ENCODE measurements around the gene CGB5.
"Not testable (repeated sequence)": the region's sequence is repeated elsewhere in the genome, so short reads cannot be mapped to it uniquely, and the experiment has no call there.

CGB5 gene

DNA sequence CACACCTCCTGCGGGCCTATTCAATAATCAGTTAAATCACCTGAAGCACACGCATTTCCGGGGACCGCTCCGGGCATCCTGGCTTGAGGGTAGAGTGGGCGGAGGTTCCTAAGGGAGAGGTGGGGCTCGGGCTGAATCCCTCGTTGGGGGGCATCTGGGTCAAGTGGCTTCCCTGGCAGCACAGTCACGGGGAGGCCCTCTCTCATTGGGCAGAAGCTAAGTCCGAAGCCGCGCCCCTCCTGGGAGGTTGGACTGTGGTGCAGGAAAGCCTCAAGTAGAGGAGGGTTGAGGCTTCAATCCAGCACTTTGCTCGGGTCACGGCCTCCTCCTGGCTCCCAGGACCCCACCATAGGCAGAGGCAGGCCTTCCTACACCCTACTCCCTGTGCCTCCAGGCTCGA is at the start of gene CGB5:
Gene CGB5, plus strand, starts transcription at position 301 of the 400 bp plus-strand sequence. CDS start 362 bp downstream, outside the sequence.
- DNase-seq (ENCODE audit: low spot score in 2 of 2); H3K36me3 ChIP-seq (replicated peaks); H3K27me3 ChIP-seq (ENCODE audit: low read depth); H3K4me1 ChIP-seq; H3K9me3 ChIP-seq; in situ Hi-C loops (cut with MboI; ENCODE audit: low sequenced_read_pairs); H3K4me3 ChIP-seq: not testable (repeated sequence)

DNA sequence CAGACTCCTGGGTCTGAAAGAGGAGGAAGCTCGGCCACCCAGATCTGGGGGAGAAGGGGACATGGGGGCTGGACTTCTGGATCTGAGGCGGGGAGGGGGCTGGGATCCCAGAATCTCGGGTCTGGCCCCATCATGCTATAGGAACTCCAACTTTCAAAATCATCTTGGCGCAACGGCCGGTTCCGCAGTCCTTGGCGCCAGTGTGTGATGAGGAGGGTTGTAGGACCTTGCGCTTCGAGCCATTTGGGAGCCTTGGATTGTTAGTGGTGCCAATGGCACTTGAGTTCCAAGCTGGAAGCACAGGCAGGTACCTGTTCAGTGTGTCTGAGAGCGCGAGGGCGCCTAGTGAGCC is 49.6 kb upstream of the CGB5 start:
- peak overlapping the region; percentile 72 for H3K4me3 ChIP-seq
- in situ Hi-C loops (cut with MboI; ENCODE audit: low sequenced_read_pairs), result no loop called here
- DNase-seq (ENCODE audit: low spot score in 2 of 2), result no peak

DNA sequence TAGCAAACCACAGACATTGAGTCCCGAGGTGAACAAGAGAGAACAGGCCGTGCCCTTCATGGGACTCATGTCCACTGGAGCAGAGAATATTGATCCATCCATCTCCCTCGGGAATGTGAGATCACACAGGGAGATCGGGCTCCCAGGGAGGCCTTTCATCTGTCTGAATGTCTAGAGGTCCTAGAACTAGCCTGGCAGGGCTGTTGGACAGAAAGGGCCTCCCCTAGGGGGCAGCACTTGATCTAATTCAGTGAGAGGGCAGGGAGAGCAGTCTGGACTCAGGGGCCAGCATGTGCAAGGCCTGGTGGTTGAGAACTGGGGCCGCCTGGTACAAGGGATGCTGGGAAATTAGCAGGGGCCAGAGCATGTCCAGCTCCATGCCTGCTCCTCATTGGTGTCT is 45.7 kb upstream of the CGB5 start:
- in situ Hi-C loops (cut with MboI; ENCODE audit: low sequenced_read_pairs), result no loop called here
- H3K9me3 ChIP-seq, result no peaks in the 10 kb centered on the region
- no peaks in the 10 kb centered on the region for H3K27me3 ChIP-seq (ENCODE audit: low read depth)
- no peak overlapping the region for H3K4me3 ChIP-seq
- peak; percentile 78 to 88 for DNase-seq (ENCODE audit: low spot score in 2 of 2)
- H3K4me1 ChIP-seq, result peaks cover 3% of the 10 kb centered on the region
- peaks cover 28% of the 10 kb centered on the region for H3K36me3 ChIP-seq (replicated peaks)

More for the DNA sequence above, 49.6 kb upstream of the CGB5 start:
- Histone ChIP-seq H3K36me3 (replicated peaks) (peaks cover 9% of the 10 kb centered on the region), H3K4me1 (peaks cover 3% of the 10 kb centered on the region), H3K9me3 (no peaks in the 10 kb centered on the region), H3K27me3 (ENCODE audit: low read depth) (no peaks in the 10 kb centered on the region)

DNA sequence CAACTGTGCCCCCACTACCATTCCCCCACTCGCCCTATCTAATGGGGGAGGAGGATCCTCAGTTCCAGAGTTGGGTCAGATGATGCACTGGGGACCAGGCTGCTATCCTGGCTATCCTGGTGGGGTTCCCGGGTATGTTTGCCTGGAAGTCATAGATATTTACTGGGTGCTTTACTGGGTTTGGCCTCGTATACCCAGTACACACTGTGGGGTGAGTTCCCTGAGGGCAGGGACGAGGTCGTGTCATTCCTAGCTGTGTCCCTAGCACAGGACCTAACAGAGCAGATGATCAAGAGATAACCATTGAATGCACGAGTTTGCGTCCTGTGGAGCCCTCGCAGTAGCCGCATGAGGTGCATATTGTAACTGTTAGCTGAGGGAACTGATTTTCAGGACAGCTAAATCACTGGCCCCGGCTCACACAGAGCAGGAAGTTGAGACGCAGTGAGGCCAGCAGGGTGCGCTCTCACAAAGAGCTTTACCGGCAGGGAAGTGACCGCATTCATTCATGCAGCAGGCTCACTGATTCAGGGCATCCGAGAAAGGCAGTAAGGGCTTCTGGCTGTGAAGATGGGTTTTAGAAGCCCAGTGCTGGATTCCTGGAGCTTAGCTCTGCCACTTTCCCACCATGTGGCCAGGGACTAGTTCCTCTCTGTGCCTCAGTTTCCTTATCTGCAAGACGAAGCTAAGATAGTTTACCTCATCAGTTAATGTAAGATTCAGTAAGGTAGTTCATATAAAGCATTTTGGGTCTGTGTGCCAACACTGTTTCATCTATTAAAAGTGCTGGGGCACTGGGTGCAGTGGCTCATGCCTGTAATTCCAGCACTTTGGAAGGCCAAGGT is 43.9 kb upstream of the CGB5 start:
- H3K4me3 ChIP-seq, result no peak overlapping the region
- in situ Hi-C loops (cut with MboI; ENCODE audit: low sequenced_read_pairs), result no loop called here
- no peaks in the 10 kb centered on the region for H3K9me3 ChIP-seq
- peaks cover 43% of the 10 kb centered on the region for H3K36me3 ChIP-seq (replicated peaks)
- DNase-seq (ENCODE audit: low spot score in 2 of 2), result peak; percentile 60 to 85
- H3K27me3 ChIP-seq (ENCODE audit: low read depth), result no peaks in the 10 kb centered on the region
- H3K4me1 ChIP-seq, result peaks cover 3% of the 10 kb centered on the region

DNA sequence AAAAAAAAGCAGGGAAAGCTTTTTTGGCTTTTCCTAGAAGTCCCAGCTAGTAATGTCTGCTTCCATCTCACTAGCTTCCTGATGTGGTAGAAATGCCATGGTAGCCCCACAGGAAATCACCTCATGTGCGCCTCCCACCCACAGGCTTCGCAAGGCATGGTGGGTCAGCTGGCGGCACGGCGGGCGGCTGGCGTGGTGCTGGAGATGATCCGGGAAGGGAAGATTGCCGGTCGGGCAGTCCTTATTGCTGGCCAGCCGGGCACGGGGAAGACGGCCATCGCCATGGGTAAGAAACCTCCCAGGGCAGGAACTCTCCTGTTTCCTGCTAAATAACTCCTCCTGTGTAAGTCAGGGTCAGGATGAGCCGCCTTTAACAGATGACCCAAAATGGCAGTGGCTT is 39.5 kb upstream of the CGB5 start:
- Histone ChIP-seq H3K27me3 (ENCODE audit: low read depth) (no peaks in the 10 kb centered on the region), H3K9me3 (no peaks in the 10 kb centered on the region), H3K4me3 (no peak overlapping the region), H3K36me3 (replicated peaks) (peaks cover 69% of the 10 kb centered on the region), H3K4me1 (no peaks in the 10 kb centered on the region)
- no peak for DNase-seq (ENCODE audit: low spot score in 2 of 2)
- in situ Hi-C loops (cut with MboI; ENCODE audit: low sequenced_read_pairs), result no loop called here

DNA sequence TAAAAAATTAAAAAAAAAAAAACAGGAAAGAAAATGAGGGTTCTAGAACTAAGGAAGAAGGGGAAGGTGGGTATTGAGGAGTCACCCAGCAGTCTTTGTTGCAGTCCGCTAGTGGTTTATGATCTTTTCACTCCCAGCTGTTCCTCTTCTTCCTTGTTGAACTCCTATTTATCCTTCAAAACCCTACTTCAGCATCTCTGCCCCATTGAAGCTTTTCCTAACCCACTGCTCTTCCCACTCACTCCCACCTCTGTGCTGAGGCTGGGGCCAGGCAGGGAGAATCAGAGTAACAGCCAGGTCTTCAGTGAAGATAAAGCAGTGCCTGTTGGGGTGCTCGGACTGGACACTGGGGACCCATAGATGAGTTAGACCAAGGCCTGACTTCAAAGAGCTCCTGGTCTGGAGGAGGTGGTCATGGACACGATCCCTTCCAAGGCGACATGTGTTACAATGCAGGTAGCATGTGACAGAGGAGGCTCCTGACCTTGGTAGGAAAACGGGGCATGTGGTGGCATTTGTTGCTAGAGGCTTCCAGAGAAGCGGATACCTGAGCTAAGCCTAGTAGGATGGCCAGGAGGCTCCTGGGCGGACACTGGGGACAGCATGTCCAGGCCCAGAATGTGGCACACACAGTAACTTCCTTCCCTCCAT is 38.6 kb upstream of the CGB5 start:
- in situ Hi-C loops (cut with MboI; ENCODE audit: low sequenced_read_pairs), result no loop called here
- DNase-seq (ENCODE audit: low spot score in 2 of 2), result no peak
- Histone ChIP-seq H3K4me1 (no peaks in the 10 kb centered on the region), H3K4me3 (no peak overlapping the region), H3K9me3 (no peaks in the 10 kb centered on the region), H3K27me3 (ENCODE audit: low read depth) (no peaks in the 10 kb centered on the region), H3K36me3 (replicated peaks) (peaks cover 70% of the 10 kb centered on the region)

DNA sequence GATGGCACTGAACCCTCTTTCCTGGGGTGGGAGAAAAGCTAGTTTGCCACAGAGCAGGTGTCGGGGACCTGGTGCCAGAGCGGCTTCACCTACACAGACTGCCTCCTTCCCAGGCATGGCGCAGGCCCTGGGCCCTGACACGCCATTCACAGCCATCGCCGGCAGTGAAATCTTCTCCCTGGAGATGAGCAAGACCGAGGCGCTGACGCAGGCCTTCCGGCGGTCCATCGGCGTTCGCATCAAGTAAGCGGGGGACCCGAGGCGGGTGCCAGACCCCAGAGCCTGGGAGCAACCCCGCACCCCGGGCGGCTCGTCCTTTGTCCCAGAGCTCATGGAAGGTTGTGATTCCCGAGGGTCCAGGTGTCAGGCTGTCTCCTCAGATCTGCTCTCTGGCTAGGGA is 36.7 kb upstream of the CGB5 start:
- Histone ChIP-seq H3K27me3 (ENCODE audit: low read depth) (no peaks in the 10 kb centered on the region), H3K9me3 (no peaks in the 10 kb centered on the region), H3K36me3 (replicated peaks) (peaks cover 80% of the 10 kb centered on the region), H3K4me1 (no peaks in the 10 kb centered on the region), H3K4me3 (no peak overlapping the region)
- in situ Hi-C loops (cut with MboI; ENCODE audit: low sequenced_read_pairs), result no loop called here
- DNase-seq (ENCODE audit: low spot score in 2 of 2), result no peak

DNA sequence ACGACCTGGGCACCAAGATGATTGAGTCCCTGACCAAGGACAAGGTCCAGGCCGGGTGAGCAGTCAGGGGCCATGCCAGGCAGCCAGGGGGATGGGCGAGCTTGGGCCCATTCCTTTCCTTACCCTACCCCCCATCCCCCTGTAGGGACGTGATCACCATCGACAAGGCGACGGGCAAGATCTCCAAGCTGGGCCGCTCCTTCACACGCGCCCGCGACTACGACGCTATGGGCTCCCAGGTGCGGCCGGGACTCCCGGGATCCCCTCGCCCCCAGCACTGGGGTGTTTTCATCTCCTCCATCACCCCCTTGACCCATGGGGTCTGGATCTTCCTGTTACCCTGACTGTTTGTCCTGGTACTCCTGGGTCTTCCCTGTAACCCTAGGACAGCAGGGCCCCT is 33.8 kb upstream of the CGB5 start:
- Histone ChIP-seq H3K9me3 (no peaks in the 10 kb centered on the region), H3K4me1 (no peaks in the 10 kb centered on the region), H3K36me3 (replicated peaks) (peaks cover 79% of the 10 kb centered on the region), H3K27me3 (ENCODE audit: low read depth) (no peaks in the 10 kb centered on the region), H3K4me3 (no peak overlapping the region)
- in situ Hi-C loops (cut with MboI; ENCODE audit: low sequenced_read_pairs), result no loop called here
- no peak for DNase-seq (ENCODE audit: low spot score in 2 of 2)

DNA sequence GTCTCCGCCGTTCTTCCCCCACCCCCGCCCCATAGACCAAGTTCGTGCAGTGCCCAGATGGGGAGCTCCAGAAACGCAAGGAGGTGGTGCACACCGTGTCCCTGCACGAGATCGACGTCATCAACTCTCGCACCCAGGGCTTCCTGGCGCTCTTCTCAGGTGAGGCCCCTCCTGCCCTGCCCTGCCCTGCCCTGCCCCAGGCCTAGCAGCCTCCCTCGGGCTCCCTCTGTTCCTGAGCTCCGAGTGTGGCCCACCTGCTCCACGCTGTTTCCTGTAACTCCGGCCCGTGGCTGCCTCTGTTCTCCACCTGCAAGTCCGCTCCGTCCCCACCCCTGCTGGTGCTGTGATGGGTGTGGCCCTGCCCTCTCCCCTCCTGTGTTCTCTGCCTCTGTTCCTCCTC is 33.2 kb upstream of the CGB5 start:
- in situ Hi-C loops (cut with MboI; ENCODE audit: low sequenced_read_pairs), result no loop called here
- no peak for DNase-seq (ENCODE audit: low spot score in 2 of 2)

DNA sequence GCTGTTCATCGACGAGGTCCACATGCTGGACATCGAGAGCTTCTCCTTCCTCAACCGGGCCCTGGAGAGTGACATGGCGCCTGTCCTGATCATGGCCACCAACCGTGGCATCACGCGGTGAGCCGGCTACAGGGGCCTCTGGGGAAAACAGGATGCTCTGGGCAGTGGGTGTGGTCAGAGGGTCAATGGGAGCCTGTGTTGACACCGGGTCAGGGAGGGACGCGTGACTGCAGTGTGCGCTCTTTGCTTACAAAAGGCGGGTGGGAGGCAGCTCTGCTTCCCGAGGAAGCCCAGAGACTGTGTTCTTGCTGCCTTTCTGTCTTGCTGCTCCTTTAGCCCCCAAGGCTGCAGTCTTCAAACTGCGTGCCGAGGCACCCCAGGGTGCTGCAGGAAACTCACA is 32.5 kb upstream of the CGB5 start:
- in situ Hi-C loops (cut with MboI; ENCODE audit: low sequenced_read_pairs), result no loop called here
- Histone ChIP-seq H3K36me3 (replicated peaks) (peaks cover 78% of the 10 kb centered on the region), H3K4me1 (no peaks in the 10 kb centered on the region), H3K4me3 (no peak overlapping the region), H3K9me3 (no peaks in the 10 kb centered on the region), H3K27me3 (ENCODE audit: low read depth) (no peaks in the 10 kb centered on the region)
- no peak for DNase-seq (ENCODE audit: low spot score in 2 of 2)

More for the DNA sequence above, 33.2 kb upstream of the CGB5 start:
- Histone ChIP-seq H3K27me3 (ENCODE audit: low read depth) (no peaks in the 10 kb centered on the region), H3K4me1 (no peaks in the 10 kb centered on the region), H3K36me3 (replicated peaks) (peaks cover 80% of the 10 kb centered on the region), H3K4me3 (no peak overlapping the region), H3K9me3 (no peaks in the 10 kb centered on the region)

DNA sequence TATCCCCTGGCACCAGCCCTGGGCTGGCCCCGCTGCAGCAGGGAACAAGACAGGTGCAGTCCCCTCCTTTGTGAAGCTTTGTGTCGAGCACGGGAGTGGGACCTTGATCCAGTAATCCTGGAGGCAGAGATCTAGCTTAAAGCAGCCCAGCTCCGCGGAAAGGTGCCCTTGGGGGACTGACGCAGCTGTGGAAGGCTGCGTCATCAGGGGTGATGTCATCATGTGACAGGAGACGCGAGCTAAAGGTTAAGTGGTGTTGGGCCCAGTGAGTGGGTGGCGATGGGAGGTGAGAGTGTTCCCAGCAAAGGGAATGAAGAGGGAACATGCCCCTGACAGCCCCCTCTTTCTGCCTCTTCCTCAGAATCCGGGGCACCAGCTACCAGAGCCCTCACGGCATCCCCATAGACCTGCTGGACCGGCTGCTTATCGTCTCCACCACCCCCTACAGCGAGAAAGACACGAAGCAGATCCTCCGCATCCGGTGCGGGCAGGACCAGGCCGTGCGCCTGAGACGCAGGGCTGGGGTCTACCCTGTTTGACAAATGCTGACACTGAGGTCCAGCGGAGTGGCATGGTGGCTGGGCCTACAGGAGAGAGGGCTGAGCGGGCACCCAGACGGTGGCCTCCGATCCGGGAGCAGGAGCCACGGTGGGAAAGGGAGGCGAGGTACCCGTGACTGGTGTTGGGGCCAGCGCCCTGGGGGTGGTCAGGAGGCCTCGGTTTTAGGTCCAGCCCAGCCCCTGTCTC is 29.4 kb upstream of the CGB5 start:
- Histone ChIP-seq H3K36me3 (replicated peaks) (peaks cover 61% of the 10 kb centered on the region), H3K4me3 (no peak overlapping the region), H3K9me3 (no peaks in the 10 kb centered on the region), H3K4me1 (peaks cover 10% of the 10 kb centered on the region), H3K27me3 (ENCODE audit: low read depth) (no peaks in the 10 kb centered on the region)
- DNase-seq (ENCODE audit: low spot score in 2 of 2), result no peak
- in situ Hi-C loops (cut with MboI; ENCODE audit: low sequenced_read_pairs), result no loop called here

DNA sequence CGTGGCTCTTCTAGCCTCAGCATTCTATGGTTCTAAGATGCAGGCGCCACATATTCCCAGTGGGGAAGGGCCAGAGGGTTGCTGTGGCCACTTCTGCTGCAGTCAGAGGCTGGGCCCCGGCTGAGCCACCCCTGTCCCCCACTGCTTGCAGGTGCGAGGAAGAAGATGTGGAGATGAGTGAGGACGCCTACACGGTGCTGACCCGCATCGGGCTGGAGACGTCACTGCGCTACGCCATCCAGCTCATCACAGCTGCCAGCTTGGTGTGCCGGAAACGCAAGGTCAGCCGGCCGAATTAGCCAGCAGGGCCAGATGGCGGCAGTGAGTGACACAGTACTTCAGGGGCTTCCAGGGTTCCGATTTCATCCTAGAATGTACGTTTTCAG is 28.8 kb upstream of the CGB5 start:
- Histone ChIP-seq H3K9me3 (no peaks in the 10 kb centered on the region), H3K4me3 (no peak overlapping the region), H3K4me1 (peaks cover 10% of the 10 kb centered on the region), H3K27me3 (ENCODE audit: low read depth) (no peaks in the 10 kb centered on the region), H3K36me3 (replicated peaks) (peaks cover 56% of the 10 kb centered on the region)
- DNase-seq (ENCODE audit: low spot score in 2 of 2), result no peak
- in situ Hi-C loops (cut with MboI; ENCODE audit: low sequenced_read_pairs), result no loop called here

DNA sequence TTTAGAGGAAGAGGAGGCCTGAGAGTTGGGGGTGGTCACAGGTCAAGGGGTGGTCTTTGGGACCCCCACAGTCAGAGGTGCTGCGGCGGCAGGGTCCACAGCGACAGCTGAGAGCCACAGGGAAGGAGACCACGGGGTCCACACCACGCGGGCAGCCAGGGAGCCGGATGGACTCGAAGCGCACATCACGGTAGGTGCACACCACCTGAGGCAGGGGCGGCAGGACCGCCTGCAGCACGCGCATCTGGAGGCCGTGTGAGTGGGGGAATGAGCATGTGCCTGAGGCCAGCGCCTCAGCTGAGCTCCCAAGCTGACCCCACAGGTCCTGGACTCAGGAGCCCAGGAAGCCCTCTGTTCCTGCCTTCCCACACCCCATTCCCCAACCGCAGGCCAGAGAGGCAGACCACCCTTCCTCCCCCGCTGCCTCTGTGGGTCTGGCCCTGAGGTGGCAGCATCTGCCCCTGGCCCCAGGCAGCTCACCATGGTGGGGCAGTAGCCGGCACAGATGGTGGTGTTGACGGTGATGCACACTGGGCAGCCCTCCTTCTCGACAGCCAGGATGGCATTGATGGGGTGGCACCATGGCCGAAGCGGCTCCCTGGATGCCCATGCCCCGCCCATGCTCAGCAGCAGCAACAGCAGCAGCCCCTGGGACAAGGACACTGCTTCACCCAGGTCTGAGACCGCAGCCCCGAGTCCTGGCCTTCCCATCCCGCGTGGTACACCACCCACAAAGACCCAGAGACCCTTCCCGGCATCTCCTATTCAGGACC is 27.4 kb upstream of the CGB5 start:
- Histone ChIP-seq H3K4me1 (peaks cover 10% of the 10 kb centered on the region), H3K4me3 (no peak overlapping the region), H3K27me3 (ENCODE audit: low read depth) (no peaks in the 10 kb centered on the region), H3K36me3 (replicated peaks) (peaks cover 43% of the 10 kb centered on the region), H3K9me3 (no peaks in the 10 kb centered on the region)
- in situ Hi-C loops (cut with MboI; ENCODE audit: low sequenced_read_pairs), result no loop called here
- DNase-seq (ENCODE audit: low spot score in 2 of 2), result no peak

Measured in HAP-1 (cell line).